Measurements from ENCODE around the gene TINAGL1.

The TINAGL1 gene

GRCh38 chr1:31595836-31596736 lies 19.8 kb downstream of the TINAGL1 start:
- H3K9me3 ChIP-seq = no peaks in the 10 kb centered on the region
- no peak for TF ChIP-seq CTCF (IDR thresholded peaks at IDR 0.05; ENCODE audit: low read depth, low read length)

GRCh38 chr1:31596737-31597097 lies 20.4 kb downstream of the TINAGL1 start:
- Histone ChIP-seq H3K9me3 (no peaks in the 10 kb centered on the region), H3K27me3 (no peaks in the 10 kb centered on the region), H3K36me3 (no peaks in the 10 kb centered on the region), H3K4me1 (no peaks in the 10 kb centered on the region), H3K4me3 (ENCODE audit: low read depth, low read length) (no peak overlapping the region)
- DNase-seq = no peak
- TF ChIP-seq CTCF (IDR thresholded peaks at IDR 0.05; ENCODE audit: low read depth, low read length) = no peak

More at GRCh38 chr1:31595836-31596736, 19.8 kb downstream of the TINAGL1 start:
- Histone ChIP-seq H3K36me3 (no peaks in the 10 kb centered on the region), H3K4me3 (ENCODE audit: low read depth, low read length) (no peak overlapping the region), H3K4me1 (no peaks in the 10 kb centered on the region), H3K27me3 (no peaks in the 10 kb centered on the region)
- DNase-seq = no peak

GRCh38 chr1:31598980-31599379 lies 22.7 kb downstream of the TINAGL1 start:
- Histone ChIP-seq H3K9me3 (no peaks in the 10 kb centered on the region), H3K4me1 (no peaks in the 10 kb centered on the region), H3K27me3 (no peaks in the 10 kb centered on the region), H3K4me3 (ENCODE audit: low read depth, low read length) (no peak overlapping the region), H3K36me3 (no peaks in the 10 kb centered on the region)
- no peak for TF ChIP-seq CTCF (IDR thresholded peaks at IDR 0.05; ENCODE audit: low read depth, low read length)
- DNase-seq = no peak

GRCh38 chr1:31600641-31601040 lies 24.3 kb downstream of the TINAGL1 start:
- no peak for DNase-seq
- H3K27me3 ChIP-seq = no peaks in the 10 kb centered on the region
- H3K36me3 ChIP-seq = no peaks in the 10 kb centered on the region
- no peak for TF ChIP-seq CTCF (IDR thresholded peaks at IDR 0.05; ENCODE audit: low read depth, low read length)
- no peak overlapping the region for H3K4me3 ChIP-seq (ENCODE audit: low read depth, low read length)
- H3K4me1 ChIP-seq = no peaks in the 10 kb centered on the region
- H3K9me3 ChIP-seq = no peaks in the 10 kb centered on the region

GRCh38 chr1:31602081-31602480 lies 25.8 kb downstream of the TINAGL1 start:
- H3K9me3 ChIP-seq = no peaks in the 10 kb centered on the region
- DNase-seq = no peak
- TF ChIP-seq CTCF (IDR thresholded peaks at IDR 0.05; ENCODE audit: low read depth, low read length) = no peak
- no peaks in the 10 kb centered on the region for H3K27me3 ChIP-seq
- H3K4me3 ChIP-seq (ENCODE audit: low read depth, low read length) = no peak overlapping the region
- H3K36me3 ChIP-seq = no peaks in the 10 kb centered on the region
- H3K4me1 ChIP-seq = no peaks in the 10 kb centered on the region

GRCh38 chr1:31605908-31606427 lies 29.7 kb downstream of the TINAGL1 start:
- Histone ChIP-seq H3K27me3 (no peaks in the 10 kb centered on the region), H3K36me3 (no peaks in the 10 kb centered on the region), H3K4me3 (ENCODE audit: low read depth, low read length) (no peak overlapping the region), H3K9me3 (no peaks in the 10 kb centered on the region), H3K4me1 (no peaks in the 10 kb centered on the region)
- no peak for TF ChIP-seq CTCF (IDR thresholded peaks at IDR 0.05; ENCODE audit: low read depth, low read length)
- no peak for DNase-seq
